AG08396 (cell line): ENCODE data around the gene RNF130.
"Not testable (repeated sequence)": the region's sequence is repeated elsewhere in the genome, so short reads cannot be mapped to it uniquely, and the experiment has no call there.

ENCODE experiments used
- DNase-seq: peaks from one replicate; pipeline ENCODE4 v3.0.0; 2012; ENCODE audit warnings: low spot score, mixed read lengths

Gene RNF130

GRCh38 chr5:179974246-179974945, 97.2 kb downstream of the RNF130 start:
- no peak for DNase-seq

- DNase-seq = no peak
Observed at GRCh38 chr5:179973391-179973790, 98.2 kb downstream of the RNF130 start.

- DNase-seq = no peak
Observed at GRCh38 chr5:179969110-179969509, 102.4 kb downstream of the RNF130 start.

- no peak for DNase-seq
Observed at GRCh38 chr5:179967489-179967888, 104.1 kb downstream of the RNF130 start.

GRCh38 chr5:179964015-179964414, 107.5 kb downstream of the RNF130 start:
- DNase-seq = no peak

- no peak for DNase-seq
Observed at GRCh38 chr5:179963375-179963774, 108.2 kb downstream of the RNF130 start.

GRCh38 chr5:179960204-179960831, 111.2 kb downstream of the RNF130 start:
- DNase-seq = no peak

- no peak for DNase-seq
Observed at GRCh38 chr5:179959641-179960040, 111.9 kb downstream of the RNF130 start.

GRCh38 chr5:179959118-179959517, 112.4 kb downstream of the RNF130 start:
- DNase-seq = not testable (repeated sequence)

- no peak for DNase-seq
Observed at GRCh38 chr5:179955630-179956029, 115.9 kb downstream of the RNF130 start.

- no peak for DNase-seq
Observed at GRCh38 chr5:179955062-179955461, 116.5 kb downstream of the RNF130 start.

GRCh38 chr5:179954434-179954833, 117.1 kb downstream of the RNF130 start:
- no peak for DNase-seq

- no peak for DNase-seq
Observed at GRCh38 chr5:179953987-179954386, 117.6 kb downstream of the RNF130 start.

- DNase-seq = no peak
Observed at GRCh38 chr5:179936976-179937681, 134.4 kb downstream of the RNF130 start.

- DNase-seq = no peak
Observed at GRCh38 chr5:179930788-179931473, 140.6 kb downstream of the RNF130 start.

GRCh38 chr5:179927824-179928223, 143.7 kb downstream of the RNF130 start:
- no peak for DNase-seq

- no peak for DNase-seq
Observed at GRCh38 chr5:179926657-179927056, 144.9 kb downstream of the RNF130 start.

GRCh38 chr5:179923436-179923835, 148.1 kb downstream of the RNF130 start:
- no peak for DNase-seq

- DNase-seq = no peak
Observed at GRCh38 chr5:179920175-179920574, 151.4 kb downstream of the RNF130 start.

- DNase-seq = no peak
Observed at GRCh38 chr5:179919487-179920060, 152.0 kb downstream of the RNF130 start.

- DNase-seq = no peak
Observed at GRCh38 chr5:179918742-179919486, 152.6 kb downstream of the RNF130 start.

- DNase-seq = no peak
Observed at GRCh38 chr5:179916523-179916922, 155.0 kb downstream of the RNF130 start.
